ENCODE results near the gene ICAM3. TPM values are rescaled to one million over a fixed set of nuclear protein-coding genes. Genes with fewer than 3 reads are reported as not detected.
"Not testable (repeated sequence)": the region's sequence is repeated elsewhere in the genome, so short reads cannot be mapped to it uniquely, and the experiment has no call there.

The ICAM3 gene
- 38.6 TPM for total RNA-seq

GRCh38 chr19:10339380-10339960 is at the start of gene ICAM3:
TSS of gene ICAM3 (minus strand) at chr19:10339624. CDS start at chr19:10339614, 10 bp downstream.
- ATAC-seq, result no peak
- DNase-seq (ENCODE audit: low spot score), result no peak

GRCh38 chr19:10388957-10389356 is 49.5 kb upstream of the ICAM3 start:
- peak; percentile 87 for DNase-seq (ENCODE audit: low spot score)
- ATAC-seq, result peak; percentile 90

- ATAC-seq (no peak), DNase-seq (ENCODE audit: low spot score) (no peak)
Observed at GRCh38 chr19:10384580-10384979, 45.2 kb upstream of the ICAM3 start.

- ATAC-seq; DNase-seq (ENCODE audit: low spot score): not testable (repeated sequence)
Observed at GRCh38 chr19:10383223-10383499, 43.7 kb upstream of the ICAM3 start.

- peak; percentile 97 for DNase-seq (ENCODE audit: low spot score)
- ATAC-seq, result peak; percentile 97
Observed at GRCh38 chr19:10380313-10381102, 41.1 kb upstream of the ICAM3 start, which contains the start of gene TYK2. TSS of gene TYK2 (minus strand) at chr19:10380572. CDS start at chr19:10378406, 2,166 bp downstream.

- no peak for ATAC-seq
- no peak for DNase-seq (ENCODE audit: low spot score)
Observed at GRCh38 chr19:10379880-10380312, 40.5 kb upstream of the ICAM3 start.

GRCh38 chr19:10378124-10378523 is 38.7 kb upstream of the ICAM3 start:
- DNase-seq (ENCODE audit: low spot score), result no peak
- no peak for ATAC-seq

- ATAC-seq; DNase-seq (ENCODE audit: low spot score): not testable (repeated sequence)
Observed at GRCh38 chr19:10377140-10377640, 37.8 kb upstream of the ICAM3 start.

GRCh38 chr19:10374931-10375330 is 35.5 kb upstream of the ICAM3 start:
- no peak for DNase-seq (ENCODE audit: low spot score)
- ATAC-seq, result no peak

- DNase-seq (ENCODE audit: low spot score) (no peak), ATAC-seq (no peak)
Observed at GRCh38 chr19:10372690-10373089, 33.3 kb upstream of the ICAM3 start.

- ATAC-seq (no peak), DNase-seq (ENCODE audit: low spot score) (no peak)
Observed at GRCh38 chr19:10368101-10368803, 28.8 kb upstream of the ICAM3 start.

- ATAC-seq; DNase-seq (ENCODE audit: low spot score): not testable (repeated sequence)
Observed at GRCh38 chr19:10366950-10367512, 27.6 kb upstream of the ICAM3 start.

GRCh38 chr19:10365518-10365917 is 26.1 kb upstream of the ICAM3 start:
- ATAC-seq (no peak), DNase-seq (ENCODE audit: low spot score) (no peak)

- ATAC-seq (peak; percentile 76), DNase-seq (ENCODE audit: low spot score) (peak; percentile 64)
Observed at GRCh38 chr19:10364644-10365043, 25.2 kb upstream of the ICAM3 start.

- DNase-seq (ENCODE audit: low spot score), result no peak
- ATAC-seq, result no peak
Observed at GRCh38 chr19:10363789-10364281, 24.4 kb upstream of the ICAM3 start.

- DNase-seq (ENCODE audit: low spot score) (no peak), ATAC-seq (no peak)
Observed at GRCh38 chr19:10362259-10362658, 22.8 kb upstream of the ICAM3 start.

- no peak for ATAC-seq
- DNase-seq (ENCODE audit: low spot score), result no peak
Observed at GRCh38 chr19:10361569-10362011, 22.2 kb upstream of the ICAM3 start.

GRCh38 chr19:10356431-10356830 is 17.0 kb upstream of the ICAM3 start:
- ATAC-seq (no peak), DNase-seq (ENCODE audit: low spot score) (no peak)

GRCh38 chr19:10353793-10354391 is 14.5 kb upstream of the ICAM3 start:
- ATAC-seq (peak; percentile 47), DNase-seq (ENCODE audit: low spot score) (peak; percentile 69)

All from left lobe of liver (tissue), 2 donors.